Natural killer cell treated with Interleukin-12 subunit alpha and Interleukin-12 subunit beta and Interleukin-15 and Interleukin-18, amount 100 ng/mL, for 72 hours (primary cell): ENCODE data around the gene ADGRG3. TPM values are rescaled to one million over a fixed set of nuclear protein-coding genes. Genes with fewer than 3 reads are reported as not detected.

Experiments
- ATAC-seq, 2 donors: fragments of 150-1000 bp; cut with Tn5 transposase in 1 of 2; sonication (Bioruptor Pico), chemical (Tn5 transposase) in 1 of 2; 2 replicates each; pipeline ENCODE4 v1.10.0; 2021
- DNase-seq: peaks from one replicate; pipeline ENCODE4 v3.0.0; 2022; ENCODE audit warnings: low spot score
- H3K27ac Mint-ChIP-seq, 2 donors: 1 replicate in 1 of 2; 2 replicates in 1 of 2; pipeline ENCODE4 v1.8.0; 2022; ENCODE audit warnings: mixed read lengths in 2 of 2, mild to moderate bottlenecking in 1 of 2, moderate library complexity in 1 of 2
- H3K27me3 Mint-ChIP-seq, 2 donors: 1 replicate in 1 of 2; 2 replicates in 1 of 2; pipeline ENCODE4 v1.8.0; 2022; ENCODE audit warnings: mixed read lengths in 2 of 2
- H3K36me3 Mint-ChIP-seq: one replicate; pipeline ENCODE4 v1.8.0; 2022; ENCODE audit warnings: mixed read lengths
- H3K4me1 Mint-ChIP-seq, 2 donors: 1 replicate in 1 of 2; 2 replicates in 1 of 2; pipeline ENCODE4 v1.8.0; 2022; ENCODE audit warnings: low read depth in 2 of 2, mixed read lengths in 2 of 2, mild to moderate bottlenecking in 1 of 2
- H3K4me3 Mint-ChIP-seq: one replicate; pipeline ENCODE4 v1.8.0; 2022; ENCODE audit warnings: mixed read lengths
- H3K9me3 Mint-ChIP-seq: 2 replicates; pipeline ENCODE4 v1.8.0; 2022; ENCODE audit warnings: mixed read lengths
- total RNA-seq, 2 donors: library from RNA; stranded (reverse); gene quantifications; one replicate each; pipeline ENCODE4 v1.2.3, GENCODE V29; 2022

The ADGRG3 gene
- total RNA-seq, 2 donors from 2014 or later: 25.4 to 28.9 TPM

- DNase-seq (no peak), ATAC-seq (no peak)
- H3K4me1 Mint-ChIP-seq: peaks cover 3 to 6% of the 10 kb centered on the region in 2 donors
- H3K27ac Mint-ChIP-seq: no peak overlapping the region
- H3K27me3 Mint-ChIP-seq: peaks cover 0 to 2% of the 10 kb centered on the region in 2 donors
- H3K4me3 Mint-ChIP-seq: no peak overlapping the region
- no peaks in the 10 kb centered on the region for H3K9me3 Mint-ChIP-seq
- no peaks in the 10 kb centered on the region for H3K36me3 Mint-ChIP-seq
Observed at GRCh38 chr16:57637020-57637419, 31.1 kb upstream of the ADGRG3 start.

- Mint-ChIP-seq H3K4me1 (peaks cover 3 to 6% of the 10 kb centered on the region in 2 donors), H3K9me3 (no peaks in the 10 kb centered on the region), H3K36me3 (no peaks in the 10 kb centered on the region), H3K27ac (peak overlapping the region in 1 of 2 donors; percentile 64), H3K27me3 (peaks cover 0 to 2% of the 10 kb centered on the region in 2 donors), H3K4me3 (no peak overlapping the region)
- DNase-seq (no peak), ATAC-seq (no peak)
Observed at GRCh38 chr16:57637424-57637823, 30.7 kb upstream of the ADGRG3 start.

GRCh38 chr16:57637965-57638364, 30.1 kb upstream of the ADGRG3 start:
- Mint-ChIP-seq H3K27ac (peak overlapping the region in 1 of 2 donors; percentile 64), H3K4me3 (no peak overlapping the region), H3K9me3 (no peaks in the 10 kb centered on the region), H3K36me3 (no peaks in the 10 kb centered on the region), H3K4me1 (peaks cover 3 to 6% of the 10 kb centered on the region in 2 donors), H3K27me3 (peaks cover 0 to 2% of the 10 kb centered on the region in 2 donors)
- ATAC-seq (no peak), DNase-seq (no peak)

GRCh38 chr16:57638381-57638780, 29.7 kb upstream of the ADGRG3 start:
- H3K27me3 Mint-ChIP-seq: peaks cover 0 to 2% of the 10 kb centered on the region in 2 donors
- no peaks in the 10 kb centered on the region for H3K36me3 Mint-ChIP-seq
- no peaks in the 10 kb centered on the region for H3K9me3 Mint-ChIP-seq
- DNase-seq (no peak), ATAC-seq (no peak)
- H3K4me3 Mint-ChIP-seq: no peak overlapping the region
- peak overlapping the region in 1 of 2 donors; percentile 64 for H3K27ac Mint-ChIP-seq
- H3K4me1 Mint-ChIP-seq: peaks cover 3 to 6% of the 10 kb centered on the region in 2 donors

- H3K27me3 Mint-ChIP-seq: peaks cover 0 to 2% of the 10 kb centered on the region in 2 donors
- H3K27ac Mint-ChIP-seq: peak overlapping the region in 1 of 2 donors; percentile 64
- H3K36me3 Mint-ChIP-seq: no peaks in the 10 kb centered on the region
- H3K4me3 Mint-ChIP-seq: no peak overlapping the region
- peaks cover 3 to 6% of the 10 kb centered on the region in 2 donors for H3K4me1 Mint-ChIP-seq
- H3K9me3 Mint-ChIP-seq: no peaks in the 10 kb centered on the region
- DNase-seq (no peak), ATAC-seq (no peak)
Observed at GRCh38 chr16:57639172-57639887, 28.8 kb upstream of the ADGRG3 start.

GRCh38 chr16:57640185-57640584, 27.9 kb upstream of the ADGRG3 start:
- peak overlapping the region; percentile 38 to 64 for H3K27ac Mint-ChIP-seq
- no peaks in the 10 kb centered on the region for H3K36me3 Mint-ChIP-seq
- no peak for ATAC-seq
- H3K27me3 Mint-ChIP-seq: peaks cover 0 to 2% of the 10 kb centered on the region in 2 donors
- H3K9me3 Mint-ChIP-seq: no peaks in the 10 kb centered on the region
- H3K4me1 Mint-ChIP-seq: peaks cover 3 to 6% of the 10 kb centered on the region in 2 donors
- no peak overlapping the region for H3K4me3 Mint-ChIP-seq
- no peak for DNase-seq

- H3K4me3 Mint-ChIP-seq: no peak overlapping the region
- H3K4me1 Mint-ChIP-seq: peaks cover 4 to 7% of the 10 kb centered on the region in 2 donors
- peaks cover 0 to 2% of the 10 kb centered on the region in 2 donors for H3K27me3 Mint-ChIP-seq
- no peaks in the 10 kb centered on the region for H3K36me3 Mint-ChIP-seq
- no peak for DNase-seq
- peak overlapping the region; percentile 38 to 64 for H3K27ac Mint-ChIP-seq
- no peaks in the 10 kb centered on the region for H3K9me3 Mint-ChIP-seq
- ATAC-seq: no peak
Observed at GRCh38 chr16:57640612-57641011, 27.5 kb upstream of the ADGRG3 start.

GRCh38 chr16:57642160-57643135, 25.7 kb upstream of the ADGRG3 start:
- Mint-ChIP-seq H3K27me3 (no peaks in the 10 kb centered on the region), H3K9me3 (no peaks in the 10 kb centered on the region), H3K4me3 (no peak overlapping the region), H3K27ac (no peak overlapping the region), H3K36me3 (no peaks in the 10 kb centered on the region), H3K4me1 (peaks cover 16 to 20% of the 10 kb centered on the region in 2 donors)
- ATAC-seq (no peak), DNase-seq (no peak)

GRCh38 chr16:57643147-57643874, 24.8 kb upstream of the ADGRG3 start:
- Mint-ChIP-seq H3K4me3 (no peak overlapping the region), H3K9me3 (no peaks in the 10 kb centered on the region), H3K27ac (no peak overlapping the region), H3K27me3 (no peaks in the 10 kb centered on the region), H3K4me1 (peaks cover 25 to 28% of the 10 kb centered on the region in 2 donors), H3K36me3 (no peaks in the 10 kb centered on the region)
- ATAC-seq (no peak), DNase-seq (no peak)

GRCh38 chr16:57643910-57644309, 24.2 kb upstream of the ADGRG3 start:
- DNase-seq: no peak
- H3K4me1 Mint-ChIP-seq: peaks cover 31 to 34% of the 10 kb centered on the region in 2 donors

GRCh38 chr16:57644383-57645014, 23.6 kb upstream of the ADGRG3 start:
- no peak for DNase-seq
- no peaks in the 10 kb centered on the region for H3K27me3 Mint-ChIP-seq

More at GRCh38 chr16:57643910-57644309, 24.2 kb upstream of the ADGRG3 start:
- ATAC-seq: no peak
- Mint-ChIP-seq H3K4me3 (no peak overlapping the region), H3K27ac (no peak overlapping the region), H3K27me3 (no peaks in the 10 kb centered on the region), H3K9me3 (no peaks in the 10 kb centered on the region), H3K36me3 (no peaks in the 10 kb centered on the region)

GRCh38 chr16:57645169-57645568, 22.9 kb upstream of the ADGRG3 start:
- no peaks in the 10 kb centered on the region for H3K27me3 Mint-ChIP-seq
- DNase-seq: no peak
- H3K4me3 Mint-ChIP-seq: no peak overlapping the region
- no peaks in the 10 kb centered on the region for H3K9me3 Mint-ChIP-seq
- peak overlapping the region in 1 of 2 donors; percentile 55 for H3K27ac Mint-ChIP-seq
- no peak for ATAC-seq
- H3K36me3 Mint-ChIP-seq: no peaks in the 10 kb centered on the region
- peaks cover 38 to 41% of the 10 kb centered on the region in 2 donors for H3K4me1 Mint-ChIP-seq

More at GRCh38 chr16:57644383-57645014, 23.6 kb upstream of the ADGRG3 start:
- no peak overlapping the region for H3K27ac Mint-ChIP-seq
- H3K4me3 Mint-ChIP-seq: no peak overlapping the region
- H3K9me3 Mint-ChIP-seq: no peaks in the 10 kb centered on the region
- no peak for ATAC-seq
- H3K36me3 Mint-ChIP-seq: no peaks in the 10 kb centered on the region
- H3K4me1 Mint-ChIP-seq: peaks cover 35 to 39% of the 10 kb centered on the region in 2 donors
